NCI-H2107 (cell line): ENCODE results near the gene PPIE.
"Not testable (repeated sequence)": the region's sequence is repeated elsewhere in the genome, so short reads cannot be mapped to it uniquely, and the experiment has no call there.

Experiments
- DNase-seq: peaks from one replicate; lab custom pipeline; 2025; lab: John Stamatoyannopoulos, UW

PPIE gene

GRCh38 chr1:39758556-39759435 lies 20.1 kb downstream of the PPIE start:
- DNase-seq: no peak

- no peak for DNase-seq
Observed at GRCh38 chr1:39759436-39759726, 20.7 kb downstream of the PPIE start.

GRCh38 chr1:39760074-39761008 lies 21.7 kb downstream of the PPIE start:
- no peak for DNase-seq

- DNase-seq: no peak
Observed at GRCh38 chr1:39761016-39761415, 22.3 kb downstream of the PPIE start.

GRCh38 chr1:39761557-39762260 lies 23.0 kb downstream of the PPIE start:
- DNase-seq: peak; percentile 85

- no peak for DNase-seq
Observed at GRCh38 chr1:39762550-39763540, 24.2 kb downstream of the PPIE start.

GRCh38 chr1:39763619-39764374 lies 25.1 kb downstream of the PPIE start:
- DNase-seq: not testable (repeated sequence)

- not testable (repeated sequence) for DNase-seq
Observed at GRCh38 chr1:39764512-39764911, 25.8 kb downstream of the PPIE start.

GRCh38 chr1:39766466-39766865 lies 27.8 kb downstream of the PPIE start:
- DNase-seq: not testable (repeated sequence)

- DNase-seq: not testable (repeated sequence)
Observed at GRCh38 chr1:39769502-39769901, 30.8 kb downstream of the PPIE start.

GRCh38 chr1:39770100-39771021 lies 31.7 kb downstream of the PPIE start:
- not testable (repeated sequence) for DNase-seq

- DNase-seq: not testable (repeated sequence)
Observed at GRCh38 chr1:39771022-39771532, 32.4 kb downstream of the PPIE start, which contains the start of gene OXCT2. Gene OXCT2, minus strand, starts transcription at chr1:39771348. Its CDS starts 93 bp downstream, at chr1:39771255.

- not testable (repeated sequence) for DNase-seq
Observed at GRCh38 chr1:39773369-39773979, 34.8 kb downstream of the PPIE start.

- DNase-seq: not testable (repeated sequence)
Observed at GRCh38 chr1:39775141-39775540, 36.5 kb downstream of the PPIE start.

- DNase-seq: not testable (repeated sequence)
Observed at GRCh38 chr1:39775676-39776399, 37.2 kb downstream of the PPIE start.

- DNase-seq: no peak
Observed at GRCh38 chr1:39776400-39776713, 37.7 kb downstream of the PPIE start.

- DNase-seq: no peak
Observed at GRCh38 chr1:39776886-39777285, 38.2 kb downstream of the PPIE start.

- no peak for DNase-seq
Observed at GRCh38 chr1:39777306-39777705, 38.6 kb downstream of the PPIE start.
